Pancreas (tissue), 10 donors: Measurements from ENCODE around the gene TRIM41. TPM values are rescaled to one million over a fixed set of nuclear protein-coding genes. Genes with fewer than 3 reads are reported as not detected.

ENCODE experiments used
- ATAC-seq, 4 donors: fragments of 200-7000 bp; cut with Tn5 transposase; one replicate each; pipeline versions ENCODE4 v1.8.0 to v1.9.1; 2020; ENCODE audit warnings: mild to moderate bottlenecking in 4 of 4, moderate library complexity in 4 of 4
- DNase-seq, 6 donors: peaks; one replicate each; pipeline ENCODE4 v3.0.0-alpha.2; 2020
- FAIRE-seq: peaks from 2 replicates; lab custom pipeline; 2012; peaks lifted over from hg19 to GRCh38; lab: Jason Lieb, UNC
- H3K27ac ChIP-seq, 4 donors: fragments of 200-600 bp; sonication (generic); 1 replicate in 3 of 4; 2 replicates in 1 of 4; pipeline versions ENCODE4 v1.5.0 to v1.8.0; 2020
- H3K27me3 ChIP-seq, 4 donors: fragments of 200-600 bp; one replicate each; pipeline ENCODE4 v1.8.0; 2021
- H3K36me3 ChIP-seq, 3 donors: fragments of 200-600 bp; sonication (generic) in 1 of 3; one replicate each; pipeline versions ENCODE4 v1.5.0 to v1.8.0; 2020 to 2021
- H3K4me1 ChIP-seq, 3 donors: fragments of 200-600 bp; one replicate each; pipeline ENCODE4 v1.8.0; 2021
- H3K4me3 ChIP-seq, 4 donors: fragments of 200-600 bp; sonication (generic) in 2 of 4; one replicate each; pipeline versions ENCODE4 v1.5.0 to v1.8.0; 2020 to 2021
- H3K9me3 ChIP-seq, 4 donors: fragments of 200-600 bp; one replicate each; pipeline ENCODE4 v1.8.0; 2021
- CTCF ChIP-seq, 4 donors: fragments of 200-600 bp; sonication (generic) in 3 of 4; IDR thresholded peaks; one replicate each; pipeline versions ENCODE4 v1.5.0 to v1.8.0; 2021; ENCODE audit warnings: antibody characterized with exemption in 4 of 4
- WGBS, 2 donors: extraction: QIAGEN DNeasy Blood & Tissue Kit; methylation state at CpG; one replicate each; pipeline ENCODE4 v1.1.7; 2013; 5-methylcytosine and 5-hydroxymethylcytosine counted together
- intact Hi-C, 3 donors: fragments of 100-400 bp; cut with DNase I; formaldehyde crosslinking; loops; one replicate each; pipeline versions ENCODE4 v1.11.1 to v1.14.2; 2022
- polyA plus RNA-seq, 2 donors: library from polyadenylated mRNA; stranded (reverse); fragments of 200-250 nt; gene quantifications; one replicate each; pipeline ENCODE4 v1.2.3, GENCODE V29; 2013
- total RNA-seq, 6 donors: library from RNA; stranded (reverse); fragmentation: NEBNext Ultra II Directional in 4 of 6; extraction: Animal tissue kit (Norgen Biotek cat#: 25700) in 4 of 6; gene quantifications; one replicate each; pipeline versions ENCODE4 v1.2.1 to v1.2.4, GENCODE V29; 2021 to 2023
- donor health status: healthy with polysubstance abuse.
- donor health status: DM: no; HTN: no; CAD: no; lungs with moderate emphysema.
- donor health status: DM: no; HTN: no; CAD: no.
- donor health status: control.
- donor health status: control.
- donor health status: Bipolar disorder and iron deficiency.
- donor health status: DM: yes; HTN: yes; CAD: no.
- donor health status: DM: no; HTN: no; CAD: no.
- donor health status: DM: no; HTN: no; CAD: no.
- donor health status: DM: yes; HTN: yes; CAD: no.

The TRIM41 gene
- total and polyA plus RNA-seq, 8 donors = 11.4 to 28.7 (median 14.7) TPM

GRCh38 chr5:181186986-181187499 lies 36.0 kb upstream of the TRIM41 start:
- H3K36me3 ChIP-seq = no peaks in the 10 kb centered on the region
- intact Hi-C loops = no loop called here
- H3K4me3 ChIP-seq = no peak overlapping the region
- peak overlapping the region in 2 of 4 donors; percentile 10 to 80 for H3K27ac ChIP-seq
- H3K4me1 ChIP-seq = peaks cover 0 to 8% (median 0%) of the 10 kb centered on the region in 3 donors
- FAIRE-seq = no peak
- ATAC-seq = no peak
- no peak for DNase-seq
- no peak for TF ChIP-seq CTCF (IDR thresholded peaks at IDR 0.05)
- WGBS, 2 donors = 49 to 54% methylated on average over 8 of the region's 8 CpGs
- no peaks in the 10 kb centered on the region for H3K27me3 ChIP-seq
- H3K9me3 ChIP-seq = no peaks in the 10 kb centered on the region

GRCh38 chr5:181187500-181188213 lies 35.4 kb upstream of the TRIM41 start:
- H3K4me1 ChIP-seq = peaks cover 3 to 12% (median 4%) of the 10 kb centered on the region in 3 donors
- H3K27me3 ChIP-seq = no peaks in the 10 kb centered on the region
- FAIRE-seq (no peak), DNase-seq (peak; percentile 69 to 90 (median 82)), ATAC-seq (peak; percentile 10 to 39 (median 22))
- 1 to 4% methylated on average over 37 of the region's 37 CpGs for whole genome bisulfite sequencing, 2 donors
- H3K9me3 ChIP-seq = no peaks in the 10 kb centered on the region
- no peak for TF ChIP-seq CTCF (IDR thresholded peaks at IDR 0.05)
- H3K36me3 ChIP-seq = no peaks in the 10 kb centered on the region
- peak overlapping the region in 2 of 4 donors; percentile 69 to 85 for H3K4me3 ChIP-seq
- H3K27ac ChIP-seq = peak overlapping the region in 3 of 4 donors; percentile 10 to 80 (median 72)
- intact Hi-C loops = no loop called here

- H3K4me1 ChIP-seq = peaks cover 3 to 12% (median 7%) of the 10 kb centered on the region in 3 donors
Measured at GRCh38 chr5:181188700-181189362, 34.2 kb upstream of the TRIM41 start.

GRCh38 chr5:181189363-181189961 lies 33.6 kb upstream of the TRIM41 start:
- Histone ChIP-seq H3K27ac (peak overlapping the region in 1 of 4 donors; percentile 88), H3K4me1 (peaks cover 3 to 8% (median 7%) of the 10 kb centered on the region in 3 donors), H3K36me3 (no peaks in the 10 kb centered on the region), H3K9me3 (no peaks in the 10 kb centered on the region), H3K4me3 (peak overlapping the region; percentile 56 to 85 (median 77)), H3K27me3 (no peaks in the 10 kb centered on the region)
- intact Hi-C loops = no loop called here
- peak in 2 of 4 donors; percentile 1 to 5 for ATAC-seq
- no peak for TF ChIP-seq CTCF (IDR thresholded peaks at IDR 0.05)
- WGBS, 2 donors = 0 to 1% methylated on average over 41 of the region's 41 CpGs
- DNase-seq = peak in 3 of 6 donors; percentile 49 to 70 (median 57)
- no peak for FAIRE-seq

More at GRCh38 chr5:181188700-181189362, 34.2 kb upstream of the TRIM41 start:
- Histone ChIP-seq H3K36me3 (no peaks in the 10 kb centered on the region), H3K27ac (peak overlapping the region in 3 of 4 donors; percentile 23 to 80 (median 72)), H3K27me3 (no peaks in the 10 kb centered on the region), H3K4me3 (peak overlapping the region; percentile 56 to 85 (median 77)), H3K9me3 (no peaks in the 10 kb centered on the region)
- FAIRE-seq = no peak
- 0 to 1% methylated on average over 35 of the region's 35 CpGs for WGBS, 2 donors
- no peak for TF ChIP-seq CTCF (IDR thresholded peaks at IDR 0.05)
- intact Hi-C loops = no loop called here
- DNase-seq = peak in 5 of 6 donors; percentile 61 to 90 (median 80)
- peak; percentile 26 to 48 (median 32) for ATAC-seq
